NB4 (cell line): ENCODE results near the gene COBL.

Source experiments
- DNase-seq: peaks from one replicate; pipeline ENCODE4 v3.0.0; 2010; ENCODE audit warnings: low read depth
- H3K4me3 ChIP-seq: one replicate; pipeline ENCODE4 v1.5.1; 2011; ENCODE audit warnings: mild to moderate bottlenecking, low read depth, low read length, moderate library complexity
- MYC ChIP-seq: IDR thresholded peaks from 2 replicates; pipeline ENCODE4 v1.6.1; 2011; ENCODE audit warnings: low read depth, low read length
- POLR2A ChIP-seq: IDR thresholded peaks from 2 replicates; pipeline ENCODE4 v1.6.1; 2011; ENCODE audit warnings: mild to moderate bottlenecking; ENCODE audit not compliant: insufficient read length; ENCODE audit errors: extremely low read depth
- TF ChIP-seq, protein P1 (sequence below): IDR thresholded peaks from one replicate; pipeline ENCODE4 v1.5.1; 2012; ENCODE audit warnings: low read depth, low read length
- TF ChIP-seq, protein P2 (sequence below): IDR thresholded peaks from 2 replicates; pipeline ENCODE4 v1.6.1; 2011; ENCODE audit warnings: low read depth, low read length

The COBL gene

DNA sequence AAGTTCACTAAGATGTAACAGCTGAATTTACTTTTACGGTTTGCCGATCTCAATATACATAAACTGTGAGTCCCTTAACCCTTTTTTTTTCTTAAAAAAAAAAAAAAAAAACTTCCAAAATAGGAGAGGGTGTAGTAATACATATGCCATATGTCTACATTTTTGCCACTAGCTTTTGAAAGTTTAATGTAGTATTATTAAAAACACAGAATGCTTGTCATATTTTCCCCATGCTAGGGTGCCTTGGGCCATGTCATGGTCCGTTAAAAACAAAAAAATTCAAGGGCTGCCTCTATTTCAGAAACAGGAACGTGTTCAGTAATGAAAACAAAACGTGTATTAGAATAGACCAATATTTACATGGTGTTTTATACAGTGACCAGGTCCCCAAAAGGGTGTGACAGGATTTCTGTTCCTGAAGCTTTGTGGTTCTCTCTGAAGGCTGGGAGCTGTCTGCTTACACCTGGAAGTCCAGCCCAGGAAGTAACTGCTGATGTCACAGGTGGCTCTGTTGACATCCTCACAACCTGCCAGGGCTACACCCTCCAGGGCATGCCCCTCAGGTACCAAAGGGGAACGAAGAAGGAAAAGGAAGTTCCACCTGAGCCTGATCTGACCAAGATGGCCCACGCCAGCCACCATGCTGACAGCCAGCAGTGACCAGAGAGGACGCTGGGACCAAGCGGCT is 79.0 kb downstream of the COBL start:
- no peak overlapping the region for H3K4me3 ChIP-seq
- DNase-seq, result no peak
- no peak for TF ChIP-seq POLR2A
- TF ChIP-seq, protein P1, sequence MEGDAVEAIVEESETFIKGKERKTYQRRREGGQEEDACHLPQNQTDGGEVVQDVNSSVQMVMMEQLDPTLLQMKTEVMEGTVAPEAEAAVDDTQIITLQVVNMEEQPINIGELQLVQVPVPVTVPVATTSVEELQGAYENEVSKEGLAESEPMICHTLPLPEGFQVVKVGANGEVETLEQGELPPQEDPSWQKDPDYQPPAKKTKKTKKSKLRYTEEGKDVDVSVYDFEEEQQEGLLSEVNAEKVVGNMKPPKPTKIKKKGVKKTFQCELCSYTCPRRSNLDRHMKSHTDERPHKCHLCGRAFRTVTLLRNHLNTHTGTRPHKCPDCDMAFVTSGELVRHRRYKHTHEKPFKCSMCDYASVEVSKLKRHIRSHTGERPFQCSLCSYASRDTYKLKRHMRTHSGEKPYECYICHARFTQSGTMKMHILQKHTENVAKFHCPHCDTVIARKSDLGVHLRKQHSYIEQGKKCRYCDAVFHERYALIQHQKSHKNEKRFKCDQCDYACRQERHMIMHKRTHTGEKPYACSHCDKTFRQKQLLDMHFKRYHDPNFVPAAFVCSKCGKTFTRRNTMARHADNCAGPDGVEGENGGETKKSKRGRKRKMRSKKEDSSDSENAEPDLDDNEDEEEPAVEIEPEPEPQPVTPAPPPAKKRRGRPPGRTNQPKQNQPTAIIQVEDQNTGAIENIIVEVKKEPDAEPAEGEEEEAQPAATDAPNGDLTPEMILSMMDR, result no peak
- TF ChIP-seq, protein P2, sequence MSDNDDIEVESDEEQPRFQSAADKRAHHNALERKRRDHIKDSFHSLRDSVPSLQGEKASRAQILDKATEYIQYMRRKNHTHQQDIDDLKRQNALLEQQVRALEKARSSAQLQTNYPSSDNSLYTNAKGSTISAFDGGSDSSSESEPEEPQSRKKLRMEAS, result no peak
- TF ChIP-seq MYC, result no peak

DNA sequence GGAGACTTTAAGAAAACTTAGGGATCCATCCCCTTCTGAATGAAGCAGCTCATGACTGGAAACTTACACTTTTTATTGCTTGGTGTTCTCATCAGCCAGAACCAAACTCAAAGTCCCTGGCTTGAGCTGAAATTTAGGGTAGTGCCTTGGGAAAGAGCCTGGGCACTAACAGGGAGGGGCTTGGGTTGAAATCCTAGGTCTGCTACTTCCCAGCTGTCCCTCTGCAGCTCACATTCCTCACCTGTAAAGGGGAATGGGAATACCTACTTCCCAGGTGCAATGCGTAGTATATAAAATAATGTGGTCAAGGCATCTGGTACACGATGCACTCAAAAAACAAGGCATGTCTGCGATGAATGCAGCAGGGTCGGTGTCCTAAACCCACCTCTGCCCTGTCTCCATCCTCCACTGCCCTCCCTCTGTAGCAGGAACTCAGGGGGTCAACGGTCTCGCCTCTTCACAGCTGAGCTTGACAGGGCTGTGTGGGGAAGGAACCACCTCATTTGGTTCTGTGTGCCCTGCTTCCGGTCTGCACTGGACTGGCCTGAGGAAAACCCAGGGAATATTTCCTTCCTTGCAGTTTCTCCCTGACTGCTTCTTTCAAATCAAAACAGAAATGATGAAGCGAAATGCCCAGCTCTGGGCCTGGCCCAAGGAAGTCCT is 80.0 kb downstream of the COBL start:
- TF ChIP-seq, protein P2, result no peak
- TF ChIP-seq MYC, result no peak
- TF ChIP-seq POLR2A, result no peak
- TF ChIP-seq, protein P1, result no peak
- DNase-seq, result no peak
- H3K4me3 ChIP-seq, result no peak overlapping the region

DNA sequence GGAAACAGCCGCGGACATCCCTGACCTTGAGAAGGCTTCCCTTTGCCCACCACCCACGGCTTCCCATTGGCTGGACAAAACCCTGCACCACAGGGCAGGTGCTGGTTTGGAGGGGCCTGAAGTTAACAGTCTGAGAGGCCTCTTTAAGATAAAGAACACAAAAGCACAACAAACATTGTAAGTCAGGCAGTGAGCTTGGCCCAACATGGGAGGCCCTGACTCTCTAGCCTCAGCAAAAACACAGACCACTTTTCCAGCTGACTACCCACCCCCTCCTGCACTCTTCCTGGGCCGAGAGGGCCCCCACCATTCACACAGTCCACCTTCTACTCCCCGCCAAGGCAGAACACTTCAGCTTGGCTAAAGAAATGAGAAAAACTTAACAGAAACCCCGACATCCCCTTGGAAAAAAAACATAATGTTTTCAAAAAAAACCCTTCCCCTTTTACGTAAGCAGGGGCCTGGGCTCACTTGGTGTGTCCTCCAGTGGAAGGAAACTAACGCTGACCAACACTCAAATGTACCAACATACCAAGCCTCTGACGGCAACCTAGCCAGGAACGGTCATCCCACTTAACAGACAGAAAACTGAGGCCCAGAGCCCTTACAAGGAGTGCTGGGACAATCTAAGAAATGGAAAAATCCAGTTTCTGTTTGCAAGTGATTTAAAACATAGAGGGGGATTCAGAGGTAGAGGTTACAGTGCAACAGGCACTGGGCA is 80.9 kb downstream of the COBL start:
- TF ChIP-seq MYC, result no peak
- TF ChIP-seq POLR2A, result no peak
- TF ChIP-seq, protein P1, result no peak
- TF ChIP-seq, protein P2, result no peak
- DNase-seq, result no peak
- no peak overlapping the region for H3K4me3 ChIP-seq

DNA sequence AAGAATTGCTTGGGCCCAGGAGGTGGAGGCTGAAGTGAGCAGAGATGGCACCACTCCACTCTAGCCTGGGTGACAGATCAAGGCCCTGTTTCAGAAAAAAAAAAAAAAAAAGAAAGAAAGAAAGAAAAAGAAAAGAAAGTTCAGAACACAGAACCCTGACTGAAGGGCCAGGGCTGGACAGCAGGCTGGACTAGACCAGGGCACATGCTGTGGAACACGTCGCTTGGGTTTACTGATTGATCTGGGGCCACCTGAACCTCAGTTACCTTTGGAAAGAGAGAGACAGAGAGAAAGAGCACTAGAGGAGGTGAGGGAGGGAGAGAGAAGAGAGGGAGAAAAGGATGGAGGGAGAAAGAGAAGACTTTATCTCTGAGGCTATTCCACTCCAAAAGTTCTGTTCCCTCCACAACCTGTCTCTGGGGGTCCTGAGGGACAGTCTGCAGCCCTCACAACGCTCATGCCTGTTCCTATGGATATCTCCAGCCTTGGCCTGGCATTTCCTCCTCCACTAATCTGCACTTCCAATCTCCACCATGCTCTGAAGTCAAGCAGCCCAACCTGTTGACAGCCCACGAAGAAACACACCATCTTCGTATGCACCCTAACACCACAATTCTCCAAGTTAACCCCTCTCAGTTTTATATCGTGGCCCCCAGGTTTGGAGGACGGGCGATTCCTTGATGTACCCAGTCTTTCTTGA is 81.8 kb downstream of the COBL start:
- TF ChIP-seq MYC (no peak), POLR2A (no peak)
- TF ChIP-seq, protein P1, result no peak
- TF ChIP-seq, protein P2, result no peak
- no peak overlapping the region for H3K4me3 ChIP-seq
- no peak for DNase-seq

DNA sequence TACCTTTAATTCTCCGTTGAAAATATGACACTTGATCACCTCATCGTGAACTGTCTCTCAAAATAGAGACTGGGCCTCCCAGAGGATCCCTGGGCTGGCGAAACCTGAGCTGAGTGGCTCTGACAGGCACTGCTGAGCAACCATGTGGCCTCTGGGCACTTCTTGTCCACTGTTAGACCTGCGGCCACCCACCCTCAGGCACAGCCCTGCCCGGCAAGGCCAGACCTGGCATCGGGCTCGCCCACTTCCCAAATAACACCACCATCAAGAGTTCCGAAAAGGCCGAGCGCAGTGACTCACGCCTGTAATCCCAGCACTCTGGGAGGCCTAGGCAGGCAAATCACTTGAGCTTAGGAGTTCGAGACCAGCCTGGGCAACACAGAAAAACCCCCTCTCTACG is 82.5 kb downstream of the COBL start:
- H3K4me3 ChIP-seq, result no peak overlapping the region
- no peak for DNase-seq
- TF ChIP-seq, protein P2, result no peak
- TF ChIP-seq POLR2A (no peak), MYC (no peak)
- TF ChIP-seq, protein P1, result no peak
